ENCODE results near the gene DISC1.
A peak's percentile ranks its signal among the peaks of the same experiment; 100 is the strongest.
"Not testable (repeated sequence)": the region's sequence is repeated elsewhere in the genome, so short reads cannot be mapped to it uniquely, and the experiment has no call there.

DISC1 gene

GRCh38 chr1:231761747-231762541, 135.4 kb downstream of the DISC1 start:
- Histone ChIP-seq H3K4me3 (replicated peaks; ENCODE audit: insufficient read depth, low read length) (no peak overlapping the region), H3K27me3 (ENCODE audit: insufficient read depth, poor library complexity, severe bottlenecking) (no peaks in the 10 kb centered on the region), H3K27ac (replicated peaks) (peak overlapping the region; percentile 83)
- peak; percentile 74 for TF ChIP-seq SPI1 (IDR thresholded peaks at IDR 0.05; ENCODE audit: borderline replicate concordance, low read depth)
- no peak for TF ChIP-seq POLR2AphosphoS5 (IDR thresholded peaks at IDR 0.05; ENCODE audit: low read depth)
- no peak for TF ChIP-seq GABPA (IDR thresholded peaks at IDR 0.05; ENCODE audit: low read depth)
- DNase-seq (ENCODE audit: low read depth in 1 of 2, low spot score in 1 of 2): peak in 1 of 2 experiments; percentile 60

GRCh38 chr1:231763456-231763855, 136.9 kb downstream of the DISC1 start:
- H3K27me3 ChIP-seq (ENCODE audit: insufficient read depth, poor library complexity, severe bottlenecking): no peaks in the 10 kb centered on the region
- TF ChIP-seq CTCF (IDR thresholded peaks at IDR 0.05; ENCODE audit: insufficient read depth, low read length) (no peak), SPI1 (IDR thresholded peaks at IDR 0.05; ENCODE audit: borderline replicate concordance, low read depth) (no peak), GABPA (IDR thresholded peaks at IDR 0.05; ENCODE audit: low read depth) (no peak), POLR2AphosphoS5 (IDR thresholded peaks at IDR 0.05; ENCODE audit: low read depth) (no peak)
- peak overlapping the region; percentile 83 for H3K27ac ChIP-seq (replicated peaks)
- DNase-seq (ENCODE audit: low read depth in 1 of 2, low spot score in 1 of 2): peak; percentile 47 to 90
- H3K4me3 ChIP-seq (replicated peaks; ENCODE audit: insufficient read depth, low read length): no peak overlapping the region

GRCh38 chr1:231765825-231766224, 139.2 kb downstream of the DISC1 start:
- DNase-seq (ENCODE audit: low read depth in 1 of 2, low spot score in 1 of 2); H3K4me3 ChIP-seq (replicated peaks; ENCODE audit: insufficient read depth, low read length); H3K27ac ChIP-seq (replicated peaks); H3K27me3 ChIP-seq (ENCODE audit: insufficient read depth, poor library complexity, severe bottlenecking): not testable (repeated sequence)

- no peak for DNase-seq (ENCODE audit: low read depth in 1 of 2, low spot score in 1 of 2)
- no peak overlapping the region for H3K4me3 ChIP-seq (replicated peaks; ENCODE audit: insufficient read depth, low read length)
- H3K27me3 ChIP-seq (ENCODE audit: insufficient read depth, poor library complexity, severe bottlenecking): no peaks in the 10 kb centered on the region
- no peak overlapping the region for H3K27ac ChIP-seq (replicated peaks)
- TF ChIP-seq POLR2AphosphoS5 (IDR thresholded peaks at IDR 0.05; ENCODE audit: low read depth): no peak
- no peak for TF ChIP-seq REST (IDR thresholded peaks at IDR 0.05; ENCODE audit: insufficient replicate concordance, low read depth)
- no peak for TF ChIP-seq SPI1 (IDR thresholded peaks at IDR 0.05; ENCODE audit: borderline replicate concordance, low read depth)
- no peak for TF ChIP-seq GABPA (IDR thresholded peaks at IDR 0.05; ENCODE audit: low read depth)
- no peak for TF ChIP-seq CTCF (IDR thresholded peaks at IDR 0.05; ENCODE audit: insufficient read depth, low read length)
Measured at GRCh38 chr1:231767471-231767870, 140.9 kb downstream of the DISC1 start.

- H3K27me3 ChIP-seq (ENCODE audit: insufficient read depth, poor library complexity, severe bottlenecking): no peaks in the 10 kb centered on the region
- H3K27ac ChIP-seq (replicated peaks): no peak overlapping the region
- no peak overlapping the region for H3K4me3 ChIP-seq (replicated peaks; ENCODE audit: insufficient read depth, low read length)
- no peak for DNase-seq (ENCODE audit: low read depth in 1 of 2, low spot score in 1 of 2)
- TF ChIP-seq GABPA (IDR thresholded peaks at IDR 0.05; ENCODE audit: low read depth) (no peak), SPI1 (IDR thresholded peaks at IDR 0.05; ENCODE audit: borderline replicate concordance, low read depth) (no peak), CTCF (IDR thresholded peaks at IDR 0.05; ENCODE audit: insufficient read depth, low read length) (no peak), POLR2AphosphoS5 (IDR thresholded peaks at IDR 0.05; ENCODE audit: low read depth) (no peak), REST (IDR thresholded peaks at IDR 0.05; ENCODE audit: insufficient replicate concordance, low read depth) (no peak)
Measured at GRCh38 chr1:231768416-231768815, 141.8 kb downstream of the DISC1 start.

All from HL-60 (cell line).